Measurements from ENCODE around the gene TULP4. TPM values are rescaled to one million over a fixed set of nuclear protein-coding genes. Genes with fewer than 3 reads are reported as not detected.
A peak's percentile ranks its signal among the peaks of the same experiment; 100 is the strongest.
"Not testable (repeated sequence)": the region's sequence is repeated elsewhere in the genome, so short reads cannot be mapped to it uniquely, and the experiment has no call there.

TULP4 gene
- total RNA-seq, 1 experiment from 2014 or later: 85.0 TPM

DNA sequence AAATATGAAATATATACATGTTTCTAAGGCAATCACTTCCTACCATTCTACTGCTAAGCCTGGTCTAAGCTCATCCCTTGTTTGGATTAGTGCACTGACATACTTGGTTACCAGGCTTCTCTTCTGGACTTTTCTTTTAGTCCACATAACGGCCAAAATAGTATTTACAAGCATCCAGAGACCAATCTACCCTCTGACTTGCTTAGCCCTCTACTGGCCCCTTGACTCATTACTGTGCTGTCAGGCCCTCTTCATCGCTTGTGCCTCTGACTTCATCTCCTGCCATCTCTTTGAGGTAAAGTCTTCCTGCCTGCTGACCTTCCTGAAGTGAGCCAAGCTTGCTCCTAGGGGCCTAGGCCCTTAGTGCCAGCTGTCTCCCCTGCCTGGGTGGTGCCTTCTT, 35.1 kb downstream of the TULP4 start:
- in situ Hi-C loops (cut with HindIII; ENCODE audit: low pct_unique_long_range_greater_than_20kb, low sequenced_read_pairs): no loop called here
- no peak for DNase-seq (ENCODE audit: low read depth, low spot score)

- in situ Hi-C loops (cut with HindIII; ENCODE audit: low pct_unique_long_range_greater_than_20kb, low sequenced_read_pairs); DNase-seq (ENCODE audit: low read depth, low spot score): not testable (repeated sequence)
These were observed 36.7 kb downstream of the TULP4 start for GRCh38 chr6:158348737-158349504.

- DNase-seq (ENCODE audit: low read depth, low spot score); in situ Hi-C loops (cut with HindIII; ENCODE audit: low pct_unique_long_range_greater_than_20kb, low sequenced_read_pairs): not testable (repeated sequence)
These were observed 37.4 kb downstream of the TULP4 start for GRCh38 chr6:158349505-158350275.

DNA sequence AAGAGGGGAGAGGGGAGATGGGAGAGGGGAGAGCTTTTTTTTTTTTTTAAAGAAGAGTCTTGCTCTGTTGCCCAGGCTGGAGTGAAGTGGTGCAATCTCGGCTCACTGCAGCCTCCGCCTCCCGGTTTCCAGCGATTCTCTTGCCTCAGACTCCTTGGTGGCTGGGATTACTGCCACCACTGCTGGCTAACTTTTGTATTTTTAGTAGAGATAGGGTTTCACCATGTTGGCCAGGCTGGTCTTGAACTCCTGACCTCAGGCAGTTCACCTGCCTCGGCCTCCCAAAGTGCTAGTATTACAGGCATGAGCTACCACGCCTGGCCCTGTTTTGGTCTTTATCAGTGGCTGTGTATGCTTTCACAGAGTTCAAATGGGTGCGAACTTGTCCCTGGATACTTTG, 38.5 kb downstream of the TULP4 start:
- in situ Hi-C loops (cut with HindIII; ENCODE audit: low pct_unique_long_range_greater_than_20kb, low sequenced_read_pairs): not testable (repeated sequence)

GRCh38 chr6:158353883-158354877, 41.9 kb downstream of the TULP4 start:
- DNase-seq (ENCODE audit: low read depth, low spot score): peak; percentile 13
- in situ Hi-C loops (cut with HindIII; ENCODE audit: low pct_unique_long_range_greater_than_20kb, low sequenced_read_pairs): no loop called here

More for the DNA sequence above, 38.5 kb downstream of the TULP4 start:
- not testable (repeated sequence) for DNase-seq (ENCODE audit: low read depth, low spot score)

DNA sequence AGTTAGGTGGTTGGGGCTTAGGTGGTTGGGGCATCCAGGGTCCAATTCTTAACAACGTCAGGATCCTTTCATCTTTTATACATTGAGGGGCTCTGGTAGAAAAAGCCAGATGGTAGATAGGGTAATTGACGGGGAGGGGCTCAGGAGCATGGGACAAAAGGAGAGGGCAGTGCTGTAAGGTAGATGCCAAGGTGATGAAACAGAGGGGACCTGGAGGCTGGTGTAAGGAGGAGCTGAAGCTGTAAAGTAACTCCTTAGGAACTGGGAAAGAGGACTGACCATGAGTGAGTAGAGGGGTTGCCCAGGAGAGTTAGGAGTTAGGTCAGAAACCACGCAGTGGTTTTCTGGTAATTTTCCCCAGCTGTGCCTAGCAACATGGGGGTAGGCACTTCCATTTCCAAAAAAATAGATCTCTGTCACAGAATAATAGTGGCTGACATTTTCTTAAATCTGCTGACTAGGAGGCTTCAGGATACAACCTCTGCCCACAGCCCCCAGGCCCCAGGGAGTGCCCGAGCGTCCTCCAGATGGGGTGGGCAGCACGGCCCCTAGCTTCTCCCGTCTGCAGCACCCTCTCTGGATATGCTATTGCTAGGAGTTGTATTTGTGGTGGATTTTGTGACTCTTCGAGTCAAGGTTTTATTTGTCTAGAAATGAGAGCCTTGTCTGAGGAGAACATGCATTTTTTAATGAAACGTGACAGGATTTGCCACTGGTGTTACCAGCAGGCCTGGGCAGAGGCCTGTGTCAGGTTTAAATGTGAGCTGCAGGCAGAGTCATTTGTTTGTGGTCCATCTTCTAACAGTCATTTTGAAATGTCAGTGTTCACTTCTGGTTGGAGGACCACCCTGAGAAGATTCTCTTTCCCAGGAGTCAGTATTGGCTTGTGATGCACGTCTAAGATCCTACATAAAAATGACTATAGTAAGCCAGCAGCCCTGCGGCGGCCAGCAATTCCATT, 44.6 kb downstream of the TULP4 start:
- no peak for DNase-seq (ENCODE audit: low read depth, low spot score)
- in situ Hi-C loops (cut with HindIII; ENCODE audit: low pct_unique_long_range_greater_than_20kb, low sequenced_read_pairs): no loop called here

DNA sequence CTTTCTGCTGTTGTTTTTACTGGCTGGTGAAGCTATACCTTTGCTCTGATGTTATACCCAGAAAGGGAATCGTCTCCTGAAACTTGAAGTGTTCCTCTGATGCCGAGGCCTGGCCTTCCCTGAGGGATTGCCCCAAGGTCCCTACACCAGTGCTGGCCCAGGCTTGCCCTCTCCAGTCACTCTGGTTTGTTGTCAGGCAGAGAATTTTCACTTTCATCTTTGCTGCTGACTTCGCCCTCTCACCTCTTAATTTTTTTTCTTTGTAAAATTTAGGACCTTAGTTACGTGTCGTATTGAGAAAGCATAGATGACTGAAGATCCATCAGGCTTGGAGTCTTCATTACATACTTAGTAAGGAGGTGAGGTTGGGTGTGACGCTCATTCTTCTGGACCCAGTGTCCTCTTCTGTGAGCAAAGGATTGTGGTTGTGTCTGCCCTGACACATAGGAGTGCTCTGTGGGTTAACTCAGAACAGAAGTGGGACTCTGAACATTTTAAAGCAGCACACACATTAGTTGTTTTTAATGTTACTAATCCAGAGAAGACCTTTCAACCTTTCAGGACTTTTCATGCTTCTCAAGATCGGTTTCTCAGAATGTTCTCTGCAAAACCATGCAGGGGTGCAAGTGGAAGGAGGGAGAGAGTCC, 45.4 kb downstream of the TULP4 start:
- in situ Hi-C loops (cut with HindIII; ENCODE audit: low pct_unique_long_range_greater_than_20kb, low sequenced_read_pairs): no loop called here
- no peak for DNase-seq (ENCODE audit: low read depth, low spot score)

- DNase-seq (ENCODE audit: low read depth, low spot score): no peak
- in situ Hi-C loops (cut with HindIII; ENCODE audit: low pct_unique_long_range_greater_than_20kb, low sequenced_read_pairs): no loop called here
These were observed 46.3 kb downstream of the TULP4 start for GRCh38 chr6:158358450-158359077.

- in situ Hi-C loops (cut with HindIII; ENCODE audit: low pct_unique_long_range_greater_than_20kb, low sequenced_read_pairs): no loop called here
- no peak for DNase-seq (ENCODE audit: low read depth, low spot score)
These were observed 48.8 kb downstream of the TULP4 start for GRCh38 chr6:158361068-158361467.

GRCh38 chr6:158361961-158362669, 49.9 kb downstream of the TULP4 start:
- in situ Hi-C loops (cut with HindIII; ENCODE audit: low pct_unique_long_range_greater_than_20kb, low sequenced_read_pairs): no loop called here
- DNase-seq (ENCODE audit: low read depth, low spot score): no peak

- DNase-seq (ENCODE audit: low read depth, low spot score): no peak
- in situ Hi-C loops (cut with HindIII; ENCODE audit: low pct_unique_long_range_greater_than_20kb, low sequenced_read_pairs): no loop called here
These were observed 54.1 kb downstream of the TULP4 start for GRCh38 chr6:158366363-158366762.

GRCh38 chr6:158367816-158368215, 55.6 kb downstream of the TULP4 start:
- in situ Hi-C loops (cut with HindIII; ENCODE audit: low pct_unique_long_range_greater_than_20kb, low sequenced_read_pairs): no loop called here
- no peak for DNase-seq (ENCODE audit: low read depth, low spot score)

DNA sequence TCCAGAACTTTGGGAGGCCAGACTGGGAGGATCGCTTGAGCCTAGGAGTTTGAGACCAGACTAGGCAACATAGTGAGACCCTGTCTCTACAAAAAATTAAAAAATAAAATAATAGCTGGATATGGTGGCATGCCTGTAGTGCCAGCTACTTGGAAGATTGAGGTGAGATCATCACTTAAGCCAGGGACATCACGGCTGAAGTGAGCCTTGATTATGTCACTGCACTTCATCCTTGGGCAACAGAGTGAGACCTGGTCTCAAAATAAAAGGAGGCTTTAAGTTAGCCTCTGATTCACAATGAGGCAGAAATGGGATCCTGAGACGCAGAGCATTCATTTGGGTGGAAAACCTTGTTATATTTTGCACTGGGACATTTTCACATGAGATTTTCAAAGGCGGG, 57.0 kb downstream of the TULP4 start:
- DNase-seq (ENCODE audit: low read depth, low spot score): no peak
- in situ Hi-C loops (cut with HindIII; ENCODE audit: low pct_unique_long_range_greater_than_20kb, low sequenced_read_pairs): no loop called here

DNA sequence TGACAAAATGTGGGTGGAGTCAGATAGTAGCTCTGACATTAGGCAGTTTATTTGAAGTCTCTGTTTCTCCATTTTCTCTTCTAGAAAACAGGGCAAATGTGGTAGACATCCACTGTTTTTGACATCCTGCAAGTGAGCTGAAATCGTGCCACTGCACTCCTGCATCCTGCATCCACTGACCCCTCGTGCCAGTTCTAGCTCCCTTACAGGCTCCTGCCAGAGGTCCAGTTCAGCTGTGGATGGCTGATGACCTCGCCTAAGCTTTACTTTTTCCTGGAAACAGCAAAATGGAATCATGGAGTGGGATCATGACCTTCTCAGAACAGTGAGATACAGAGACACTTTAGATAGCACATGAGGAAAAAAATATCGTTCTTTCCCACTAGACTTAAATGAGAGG, 58.5 kb downstream of the TULP4 start:
- in situ Hi-C loops (cut with HindIII; ENCODE audit: low pct_unique_long_range_greater_than_20kb, low sequenced_read_pairs): no loop called here
- no peak for DNase-seq (ENCODE audit: low read depth, low spot score)

GRCh38 chr6:158371261-158371660, 59.0 kb downstream of the TULP4 start:
- in situ Hi-C loops (cut with HindIII; ENCODE audit: low pct_unique_long_range_greater_than_20kb, low sequenced_read_pairs): no loop called here
- no peak for DNase-seq (ENCODE audit: low read depth, low spot score)
